ENCODE measurements around the gene RAB13.

The RAB13 gene

DNA sequence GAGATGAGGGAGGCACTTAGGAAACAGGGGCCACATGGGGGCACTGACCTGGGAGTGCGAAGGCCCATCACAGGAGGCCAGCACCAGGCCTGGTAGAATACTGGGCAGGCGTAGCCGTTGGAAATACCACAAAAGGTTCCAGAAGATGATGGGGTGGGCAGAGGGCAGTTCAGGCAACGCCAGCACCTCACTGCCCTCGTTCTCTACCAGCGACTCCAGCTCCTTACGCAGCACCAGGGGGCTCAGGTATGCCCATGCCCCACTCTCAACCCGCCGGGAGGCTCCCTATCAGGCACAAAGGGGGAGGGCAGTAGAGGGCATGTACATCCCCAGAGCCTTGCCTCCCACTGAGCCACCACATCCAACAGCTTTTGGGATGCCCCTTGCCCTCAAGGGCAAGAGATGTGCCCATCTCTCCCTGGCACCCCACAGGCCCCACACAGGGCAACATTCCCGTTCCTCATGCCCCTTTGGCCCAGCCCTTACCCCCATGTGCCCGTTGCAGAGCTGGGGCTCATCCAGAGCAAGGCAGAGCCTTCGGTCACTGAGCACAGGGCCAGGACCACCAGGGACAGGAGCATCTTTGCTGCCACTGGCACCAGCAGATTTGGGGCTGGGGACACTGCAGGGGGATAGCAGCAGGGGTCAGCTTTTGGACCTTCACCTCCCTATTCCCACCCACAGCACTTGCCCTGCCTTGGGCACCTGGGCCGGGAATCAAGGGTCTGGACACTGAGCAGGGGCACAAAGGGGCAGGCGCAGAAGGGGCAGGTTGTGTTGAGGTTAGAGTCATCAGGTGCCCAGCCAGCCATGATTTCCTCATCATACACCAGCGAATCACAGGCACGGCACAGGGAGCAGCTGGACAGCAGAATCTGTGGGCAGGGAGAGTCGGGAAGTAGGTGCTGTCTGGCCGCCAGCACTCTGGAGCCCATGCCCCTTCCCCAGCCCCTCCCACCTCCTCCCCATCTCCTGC is 53.7 kb downstream of the RAB13 start:
- no peak for DNase-seq

All from DMS79 (cell line).